Esophagus squamous epithelium (tissue), 5 donors: ENCODE measurements around the gene FABP7. TPM values are rescaled to one million over a fixed set of nuclear protein-coding genes. Genes with fewer than 3 reads are reported as not detected.

Experiments
- DNase-seq: peaks from one replicate; lab custom pipeline; 2025; lab: John Stamatoyannopoulos, UW
- H3K27ac ChIP-seq, 4 donors: fragments of 200-600 bp; sonication (generic); one replicate each; pipeline ENCODE4 v1.5.1; 2016 to 2019; ENCODE audit warnings: mild to moderate bottlenecking in 1 of 4
- H3K27me3 ChIP-seq, 4 donors: fragments of 200-600 bp; sonication (generic); 1 replicate in 3 of 4; 2 replicates in 1 of 4; pipeline versions ENCODE4 v1.5.1 to v1.6.0; 2017 to 2021; ENCODE audit warnings: antibody characterized with exemption in 1 of 4
- H3K36me3 ChIP-seq, 3 donors: fragments of 200-600 bp; sonication (generic); one replicate each; pipeline ENCODE4 v1.5.1; 2016 to 2019
- H3K4me1 ChIP-seq, 3 donors: fragments of 200-600 bp; sonication (generic); one replicate each; pipeline ENCODE4 v1.5.1; 2017 to 2019
- H3K4me3 ChIP-seq, 4 donors: fragments of 200-600 bp; sonication (generic); 1 replicate in 3 of 4; 2 replicates in 1 of 4; pipeline ENCODE4 v1.5.1; 2016 to 2019; ENCODE audit warnings: mild to moderate bottlenecking in 2 of 4, moderate library complexity in 1 of 4
- H3K9me3 ChIP-seq, 3 donors: fragments of 200-600 bp; sonication (generic); one replicate each; pipeline ENCODE4 v1.5.1; 2016 to 2019
- POLR2A ChIP-seq, 4 donors: fragments of 450-650 bp; IDR thresholded peaks; one replicate each; pipeline ENCODE4 v1.6.1; 2017; ENCODE audit warnings: antibody characterized with exemption in 4 of 4, mild to moderate bottlenecking in 4 of 4, moderate library complexity in 3 of 4
- WGBS, 2 donors: methylation state at CpG; one replicate each; pipeline ENCODE4 v1.1.5; 2018; 5-methylcytosine and 5-hydroxymethylcytosine counted together
- intact Hi-C: fragments of 100-400 bp; cut with DNase I; formaldehyde crosslinking; loops from one replicate; pipeline ENCODE4 v1.15.0; 2022
- total RNA-seq, 4 donors: library from RNA; depleted of rRNA; stranded (reverse); fragments of >200 nt; gene quantifications; one replicate each; pipeline ENCODE4 v1.1.0, GENCODE V29; 2016
- TF ChIP-seq, protein P1 (sequence below), 6 experiments: fragments of 450-650 bp in 4 of 6; fragments of 200-600 bp in 2 of 6; sonication (generic) in 2 of 6; IDR thresholded peaks; one replicate each; pipeline ENCODE4 v1.5.1; 2016 to 2019; ENCODE audit warnings: antibody characterized with exemption in 6 of 6, mild to moderate bottlenecking in 4 of 6, moderate library complexity in 4 of 6
- donor health status: DM: yes; HTN: yes; CAD: no.

Gene FABP7
- total RNA-seq, 4 donors from 2014 or later: not detected

DNA sequence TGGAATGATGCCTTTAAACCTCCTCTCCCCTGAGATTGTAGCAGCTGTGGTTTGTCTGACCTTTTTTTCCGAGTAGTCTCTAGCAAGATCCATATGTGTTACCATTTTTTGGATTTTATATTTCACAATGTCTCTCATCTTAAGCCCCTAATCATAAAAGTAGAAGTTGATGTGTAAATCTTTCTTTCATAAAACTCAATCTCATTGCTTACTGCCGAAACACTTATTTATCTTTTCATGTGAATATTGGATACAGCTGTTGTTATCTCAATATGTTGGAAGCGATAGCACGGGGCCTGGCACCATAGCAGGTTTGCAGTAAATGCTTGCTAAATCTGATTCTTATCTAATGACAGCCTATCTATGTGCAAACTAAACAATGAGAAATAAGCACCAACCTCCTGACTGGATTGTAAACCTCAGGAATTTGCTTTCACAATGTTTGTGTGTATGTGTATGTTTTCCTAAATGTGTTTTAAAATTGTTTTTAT is 23.7 kb downstream of the FABP7 start:
- no peak for TF ChIP-seq POLR2A (IDR thresholded peaks at IDR 0.05)
- TF ChIP-seq, protein P1, sequence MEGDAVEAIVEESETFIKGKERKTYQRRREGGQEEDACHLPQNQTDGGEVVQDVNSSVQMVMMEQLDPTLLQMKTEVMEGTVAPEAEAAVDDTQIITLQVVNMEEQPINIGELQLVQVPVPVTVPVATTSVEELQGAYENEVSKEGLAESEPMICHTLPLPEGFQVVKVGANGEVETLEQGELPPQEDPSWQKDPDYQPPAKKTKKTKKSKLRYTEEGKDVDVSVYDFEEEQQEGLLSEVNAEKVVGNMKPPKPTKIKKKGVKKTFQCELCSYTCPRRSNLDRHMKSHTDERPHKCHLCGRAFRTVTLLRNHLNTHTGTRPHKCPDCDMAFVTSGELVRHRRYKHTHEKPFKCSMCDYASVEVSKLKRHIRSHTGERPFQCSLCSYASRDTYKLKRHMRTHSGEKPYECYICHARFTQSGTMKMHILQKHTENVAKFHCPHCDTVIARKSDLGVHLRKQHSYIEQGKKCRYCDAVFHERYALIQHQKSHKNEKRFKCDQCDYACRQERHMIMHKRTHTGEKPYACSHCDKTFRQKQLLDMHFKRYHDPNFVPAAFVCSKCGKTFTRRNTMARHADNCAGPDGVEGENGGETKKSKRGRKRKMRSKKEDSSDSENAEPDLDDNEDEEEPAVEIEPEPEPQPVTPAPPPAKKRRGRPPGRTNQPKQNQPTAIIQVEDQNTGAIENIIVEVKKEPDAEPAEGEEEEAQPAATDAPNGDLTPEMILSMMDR (IDR thresholded peaks at IDR 0.05): no peak
- no peaks in the 10 kb centered on the region for H3K9me3 ChIP-seq
- H3K4me3 ChIP-seq: no peak overlapping the region
- no peaks in the 10 kb centered on the region for H3K27me3 ChIP-seq
- 18 to 19% methylated on average over 4 of the region's 4 CpGs for WGBS, 2 donors
- H3K4me1 ChIP-seq: peaks cover 0 to 44% (median 21%) of the 10 kb centered on the region in 3 donors
- no peak overlapping the region for H3K27ac ChIP-seq
- intact Hi-C loops: no loop called here
- H3K36me3 ChIP-seq: peaks cover 0 to 37% (median 0%) of the 10 kb centered on the region in 3 donors
- no peak for DNase-seq

DNA sequence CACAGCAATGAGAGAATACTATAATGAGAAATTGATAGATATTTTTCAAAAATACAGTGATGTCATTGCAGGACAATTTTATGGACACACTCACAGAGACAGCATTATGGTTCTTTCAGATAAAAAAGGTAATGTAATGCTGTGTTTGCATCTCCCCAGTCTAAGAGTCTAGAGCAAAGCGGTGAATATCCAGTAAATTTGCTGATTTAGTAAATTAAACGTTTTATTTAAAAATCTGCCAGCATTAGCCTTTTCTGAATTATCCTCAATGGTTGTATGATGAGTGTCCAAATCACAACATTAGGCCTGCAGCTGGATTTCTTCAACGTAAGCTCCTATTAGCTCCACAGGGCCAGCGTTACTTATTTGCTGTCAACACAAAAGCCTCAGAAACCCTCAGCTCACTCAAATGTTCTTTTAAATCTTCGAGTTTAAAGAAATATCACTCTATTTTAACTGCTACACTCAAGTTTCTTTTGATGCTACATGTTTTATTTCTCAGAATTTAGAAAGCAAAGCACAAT is 25.5 kb downstream of the FABP7 start:
- DNase-seq: no peak
- Histone ChIP-seq H3K36me3 (peaks cover 0 to 42% (median 0%) of the 10 kb centered on the region in 3 donors), H3K27ac (peak overlapping the region in 1 of 4 donors; percentile 37), H3K4me3 (no peak overlapping the region), H3K9me3 (no peaks in the 10 kb centered on the region), H3K4me1 (peaks cover 0 to 26% (median 11%) of the 10 kb centered on the region in 3 donors), H3K27me3 (no peaks in the 10 kb centered on the region)
- WGBS, 2 donors: 58 to 69% methylated on average over 5 of the region's 5 CpGs
- TF ChIP-seq POLR2A (IDR thresholded peaks at IDR 0.05): no peak
- TF ChIP-seq, protein P1 (IDR thresholded peaks at IDR 0.05): no peak
- intact Hi-C loops: no loop called here

DNA sequence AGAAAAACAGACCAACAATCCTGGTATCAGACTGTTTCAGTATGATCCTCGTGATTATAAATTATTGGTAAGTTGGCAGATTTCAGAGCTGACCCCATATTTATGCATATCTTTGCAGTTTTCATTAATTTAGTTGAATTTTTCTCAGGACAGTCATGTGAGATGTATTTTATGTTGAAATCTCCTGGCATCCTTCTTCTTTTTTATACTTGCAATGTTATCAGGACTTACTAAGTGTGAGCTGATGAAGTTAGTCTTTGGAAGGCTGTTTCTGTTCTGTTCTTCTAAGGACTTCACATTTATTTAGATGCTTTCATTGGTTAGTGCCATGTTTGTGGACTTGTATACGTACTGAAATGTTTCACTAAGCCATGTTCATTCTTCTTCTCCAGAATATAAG is 26.8 kb downstream of the FABP7 start:
- Histone ChIP-seq H3K27me3 (no peaks in the 10 kb centered on the region), H3K4me3 (no peak overlapping the region), H3K36me3 (peaks cover 0 to 46% (median 0%) of the 10 kb centered on the region in 3 donors), H3K27ac (peak overlapping the region in 1 of 4 donors; percentile 37), H3K9me3 (no peaks in the 10 kb centered on the region), H3K4me1 (peaks cover 0 to 13% (median under 1%) of the 10 kb centered on the region in 3 donors)
- TF ChIP-seq POLR2A (IDR thresholded peaks at IDR 0.05): no peak
- TF ChIP-seq, protein P1 (IDR thresholded peaks at IDR 0.05): no peak
- 70 to 80% methylated on average over 2 of the region's 2 CpGs for WGBS, 2 donors
- no peak for DNase-seq
- intact Hi-C loops: no loop called here

DNA sequence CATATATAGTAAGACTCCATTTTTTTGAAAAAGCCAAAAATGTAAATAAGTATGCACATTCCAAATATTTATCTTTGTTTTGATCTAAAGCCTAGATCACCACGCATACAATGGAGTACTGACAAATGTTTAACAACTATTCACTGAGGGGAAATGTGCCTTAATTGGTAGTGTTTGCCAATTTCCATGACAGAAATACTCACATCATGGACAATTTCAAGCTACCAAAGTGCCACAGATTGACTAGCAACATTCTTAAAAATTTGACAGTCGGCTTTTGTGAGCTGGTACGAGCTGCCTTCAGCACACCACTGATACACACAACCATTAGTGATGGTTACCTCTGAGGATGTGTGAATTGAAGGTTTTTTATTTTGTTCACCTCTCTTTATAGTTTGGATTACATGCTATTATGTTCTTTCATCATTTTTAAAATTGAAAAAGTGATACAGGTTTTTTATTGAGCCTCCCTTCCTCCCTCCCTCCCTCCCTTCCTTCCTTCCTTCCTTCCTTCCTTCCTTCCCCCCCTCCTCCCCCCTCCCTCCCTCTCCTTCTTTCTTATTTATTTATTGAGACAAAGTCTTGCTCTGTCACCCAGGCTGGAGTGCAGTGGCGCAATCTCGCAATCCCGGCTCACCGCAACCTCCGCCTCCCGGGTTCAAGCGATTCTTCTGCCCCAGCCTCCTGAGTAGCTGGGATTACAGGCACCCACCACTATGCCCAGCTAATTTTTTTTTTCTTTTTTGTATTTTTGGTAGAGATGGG is 28.8 kb downstream of the FABP7 start:
- intact Hi-C loops: no loop called here
- Histone ChIP-seq H3K4me3 (no peak overlapping the region), H3K36me3 (peaks cover 0 to 46% (median 0%) of the 10 kb centered on the region in 3 donors), H3K9me3 (no peaks in the 10 kb centered on the region), H3K4me1 (no peaks in the 10 kb centered on the region), H3K27me3 (no peaks in the 10 kb centered on the region), H3K27ac (no peak overlapping the region)
- 89 to 95% methylated on average over 10 of the region's 10 CpGs for WGBS, 2 donors
- DNase-seq: no peak
- TF ChIP-seq, protein P1 (IDR thresholded peaks at IDR 0.05): no peak
- no peak for TF ChIP-seq POLR2A (IDR thresholded peaks at IDR 0.05)

DNA sequence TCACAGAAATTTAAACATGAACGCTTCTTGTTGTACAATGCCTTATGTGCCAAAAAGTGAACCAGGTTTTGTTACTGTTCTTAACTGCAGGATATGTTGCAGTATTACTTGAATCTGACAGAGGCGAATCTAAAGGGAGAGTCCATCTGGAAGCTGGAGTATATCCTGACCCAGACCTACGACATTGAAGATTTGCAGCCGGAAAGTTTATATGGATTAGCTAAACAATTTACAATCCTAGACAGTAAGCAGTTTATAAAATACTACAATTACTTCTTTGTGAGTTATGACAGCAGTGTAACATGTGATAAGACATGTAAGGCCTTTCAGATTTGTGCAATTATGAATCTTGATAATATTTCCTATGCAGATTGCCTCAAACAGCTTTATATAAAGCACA is 29.5 kb downstream of the FABP7 start:
- no peak for DNase-seq
- Histone ChIP-seq H3K27ac (no peak overlapping the region), H3K4me3 (no peak overlapping the region), H3K4me1 (no peaks in the 10 kb centered on the region), H3K27me3 (no peaks in the 10 kb centered on the region), H3K36me3 (peaks cover 0 to 39% (median 0%) of the 10 kb centered on the region in 3 donors), H3K9me3 (no peaks in the 10 kb centered on the region)
- no peak for TF ChIP-seq POLR2A (IDR thresholded peaks at IDR 0.05)
- TF ChIP-seq, protein P1 (IDR thresholded peaks at IDR 0.05): no peak
- WGBS, 2 donors: 59 to 77% methylated on average over 4 of the region's 4 CpGs
- intact Hi-C loops: no loop called here
